IMR-90 (cell line): ENCODE results near the gene ADAMTS14. TPM values are rescaled to one million over a fixed set of nuclear protein-coding genes. Genes with fewer than 3 reads are reported as not detected.

ENCODE experiments used
- ATAC-seq: fragments of 200-7000 bp; cut with Tn5 transposase; 2 replicates; pipeline ENCODE4 v1.9.1; 2020; ENCODE audit warnings: low read depth, mild to moderate bottlenecking, moderate library complexity
- BruUV-seq: library from RNA; stranded (reverse); fragments of 400-500 nt; replicated peaks from 2 replicates; lab custom pipeline; 2021; lab: Mats Ljungman, UMichigan
- CTCF ChIA-PET: fragments of 300-600 bp; formaldehyde crosslinking; extraction: SDS; loops from one replicate; lab custom pipeline; 2021; ENCODE audit warnings: antibody characterized with exemption; lab: Yijun Ruan, JAX
- POLR2A ChIA-PET: fragments of 300-600 bp; sonication (Branson Sonifier 250); formaldehyde crosslinking; loops from one replicate; lab custom pipeline; 2022; ENCODE audit warnings: antibody characterized with exemption; ENCODE audit not compliant: unreplicated experiment; lab: Charles Lee
- DNase-seq: peaks from one replicate; pipeline ENCODE4 v3.0.0; 2013
- H2AFZ ChIP-seq: replicated peaks from 2 replicates; pipeline ENCODE3; 2013; ENCODE audit warnings: low read length, mild to moderate bottlenecking; ENCODE audit not compliant: poor library complexity
- H2AK5ac ChIP-seq: 2 replicates; pipeline ENCODE4 v1.6.1; 2013; ENCODE audit warnings: low read depth, low read length, inconsistent platforms
- H2AK9ac ChIP-seq: replicated peaks from 2 replicates; pipeline ENCODE3; 2013; ENCODE audit warnings: mild to moderate bottlenecking, low read depth, low read length, moderate library complexity; ENCODE audit not compliant: poor library complexity
- H2BK120ac ChIP-seq: 2 replicates; pipeline ENCODE4 v1.6.1; 2013; ENCODE audit warnings: low read depth, low read length, inconsistent platforms
- H2BK15ac ChIP-seq: 3 replicates; pipeline ENCODE4 v1.6.1; 2013; ENCODE audit warnings: low read depth, low read length, inconsistent platforms
- H2BK20ac ChIP-seq: 2 replicates; pipeline ENCODE4 v1.6.1; 2013; ENCODE audit warnings: low read depth, mild to moderate bottlenecking, inconsistent platforms, low read length, moderate library complexity
- H2BK5ac ChIP-seq: 2 replicates; pipeline ENCODE4 v1.6.1; 2013; ENCODE audit warnings: mild to moderate bottlenecking, low read depth, low read length, inconsistent platforms; ENCODE audit not compliant: poor library complexity, severe bottlenecking
- H3K14ac ChIP-seq: replicated peaks from 2 replicates; pipeline ENCODE4 v1.6.1; 2013; ENCODE audit warnings: low read depth, low read length, inconsistent platforms
- H3K18ac ChIP-seq: 2 replicates; pipeline ENCODE4 v1.6.1; 2013; ENCODE audit warnings: low read depth, low read length, control low read depth
- H3K23ac ChIP-seq: 2 replicates; pipeline ENCODE4 v1.6.1; 2013; ENCODE audit warnings: low read depth, low read length, inconsistent platforms
- H3K27ac ChIP-seq: 2 replicates; pipeline ENCODE4 v1.5.1; 2013; ENCODE audit warnings: mild to moderate bottlenecking, control low read depth, low read length; ENCODE audit not compliant: insufficient read depth
- H3K27me3 ChIP-seq: 2 replicates; pipeline ENCODE4 v1.6.1; 2013; ENCODE audit warnings: low read length; ENCODE audit not compliant: control insufficient read depth, insufficient read depth
- H3K36me3 ChIP-seq: 2 replicates; pipeline ENCODE4 v1.6.1; 2013; ENCODE audit warnings: low read length, mixed read lengths; ENCODE audit not compliant: control insufficient read depth, insufficient read depth
- H3K4ac ChIP-seq: 2 replicates; pipeline ENCODE4 v1.6.1; 2013; ENCODE audit warnings: low read depth, low read length, inconsistent platforms
- H3K4me1 ChIP-seq: 2 replicates; pipeline ENCODE4 v1.6.1; 2013; ENCODE audit warnings: low read length, mixed read lengths; ENCODE audit not compliant: control insufficient read depth, insufficient read depth
- H3K4me2 ChIP-seq: 2 replicates; pipeline ENCODE4 v1.6.1; 2013; ENCODE audit warnings: low read depth, mild to moderate bottlenecking, control low read depth, low read length, moderate library complexity
- H3K4me3 ChIP-seq: 2 replicates; pipeline ENCODE4 v1.5.1; 2013; ENCODE audit warnings: low read depth, mild to moderate bottlenecking, control low read depth, low read length, moderate library complexity; ENCODE audit not compliant: insufficient read depth
- H3K56ac ChIP-seq: 2 replicates; pipeline ENCODE4 v1.6.1; 2013; ENCODE audit warnings: low read length, inconsistent platforms; ENCODE audit not compliant: insufficient read depth; ENCODE audit errors: extremely low read depth
- H3K79me1 ChIP-seq, 2 experiments: 2 replicates each; pipeline ENCODE4 v1.6.1; 2013; ENCODE audit warnings: low read length in 2 of 2, inconsistent platforms in 1 of 2, low read depth in 1 of 2
- H3K9ac ChIP-seq: 2 replicates; pipeline ENCODE4 v1.6.1; 2013; ENCODE audit warnings: low read depth, low read length, control low read depth
- H3K9me1 ChIP-seq: 2 replicates; pipeline ENCODE4 v1.6.1; 2013; ENCODE audit warnings: low read length, inconsistent platforms; ENCODE audit not compliant: insufficient read depth
- H3K9me3 ChIP-seq: 2 replicates; pipeline ENCODE4 v1.6.1; 2013; ENCODE audit warnings: low read length; ENCODE audit not compliant: control insufficient read depth, insufficient read depth
- H4K20me1 ChIP-seq: 2 replicates; pipeline ENCODE4 v1.6.1; 2013; ENCODE audit warnings: low read length, inconsistent platforms; ENCODE audit not compliant: insufficient read depth
- H4K5ac ChIP-seq: 2 replicates; pipeline ENCODE4 v1.6.1; 2013; ENCODE audit warnings: mild to moderate bottlenecking, low read depth, low read length, control low read depth
- H4K8ac ChIP-seq, 2 experiments: 2 replicates each; pipeline ENCODE4 v1.6.1; 2013; ENCODE audit warnings: low read depth in 2 of 2, low read length in 2 of 2, control low read depth in 1 of 2, inconsistent platforms in 1 of 2
- H4K91ac ChIP-seq: 2 replicates; pipeline ENCODE4 v1.6.1; 2013; ENCODE audit warnings: low read depth, low read length, inconsistent platforms; ENCODE audit not compliant: insufficient read depth
- BHLHE40 ChIP-seq: fragments of 150-350 bp; IDR thresholded peaks from 2 replicates; pipeline ENCODE4 v1.6.1; 2016; ENCODE audit warnings: mild to moderate bottlenecking, low read depth, low read length
- CEBPB ChIP-seq: IDR thresholded peaks from 2 replicates; pipeline ENCODE4 v1.6.1; 2012; ENCODE audit warnings: low read depth, low read length, improper control_type of control experiment
- CTCF ChIP-seq: conservative IDR thresholded peaks from 2 replicates; pipeline ENCODE4 v1.5.1; 2012; ENCODE audit warnings: mild to moderate bottlenecking, low read depth, low read length, improper control_type of control experiment
- FOS ChIP-seq: fragments of 150-350 bp; IDR thresholded peaks from 2 replicates; pipeline ENCODE4 v1.6.1; 2016; ENCODE audit warnings: low read depth, low read length
- MAFK ChIP-seq: IDR thresholded peaks from 2 replicates; pipeline ENCODE4 v1.6.1; 2012; ENCODE audit warnings: low read depth, low read length, improper control_type of control experiment
- MAZ ChIP-seq: IDR thresholded peaks from 2 replicates; pipeline ENCODE4 v1.6.1; 2012; ENCODE audit warnings: low read depth, mild to moderate bottlenecking, low read length, improper control_type of control experiment, moderate library complexity, borderline replicate concordance
- MXI1 ChIP-seq: IDR thresholded peaks from 2 replicates; pipeline ENCODE4 v1.6.1; 2012; ENCODE audit warnings: low read depth, mild to moderate bottlenecking, low read length, moderate library complexity, borderline replicate concordance
- NFE2L2 ChIP-seq: fragments of 150-350 bp; IDR thresholded peaks from 2 replicates; pipeline ENCODE4 v1.6.1; 2016; ENCODE audit warnings: low read depth, mild to moderate bottlenecking, low read length
- POLR2A ChIP-seq: IDR thresholded peaks from 2 replicates; pipeline ENCODE4 v1.6.1; 2012; ENCODE audit warnings: mild to moderate bottlenecking, low read depth, low read length
- RAD21 ChIP-seq: IDR thresholded peaks from 2 replicates; pipeline ENCODE4 v1.6.1; 2012; ENCODE audit warnings: low read length, improper control_type of control experiment
- RCOR1 ChIP-seq: IDR thresholded peaks from 2 replicates; pipeline ENCODE4 v1.6.1; 2012; ENCODE audit warnings: mild to moderate bottlenecking, low read length, improper control_type of control experiment; ENCODE audit not compliant: insufficient replicate concordance
- RFX5 ChIP-seq: IDR thresholded peaks from 2 replicates; pipeline ENCODE4 v1.8.0; 2012; ENCODE audit warnings: low read depth, mild to moderate bottlenecking, low read length, moderate library complexity
- SMC3 ChIP-seq: fragments of 150-350 bp; IDR thresholded peaks from 2 replicates; pipeline ENCODE4 v1.6.1; 2016; ENCODE audit warnings: low read depth, mild to moderate bottlenecking, antibody characterized with exemption, low read length, moderate library complexity
- WGBS, 2 experiments: methylation state at CpG; one replicate each; pipeline versions ENCODE4 v1.1.5 to v1.1.7; 2013; ENCODE audit warnings: missing lambda C conversion rate in 2 of 2; ENCODE audit not compliant: insufficient read length in 1 of 2; ENCODE audit errors: extremely low coverage in 2 of 2; 5-methylcytosine and 5-hydroxymethylcytosine counted together
- dilution Hi-C: fragments of 300-500 bp; cut with HindIII; formaldehyde crosslinking; loops from one replicate; pipeline ENCODE4 v1.14.3; 2018; ENCODE audit warnings: low sequenced_read_pairs; ENCODE audit not compliant: unreplicated experiment
- in situ Hi-C: fragments of 300-500 bp; cut with MboI; formaldehyde crosslinking; loops from 3 replicates; pipeline ENCODE4 v1.14.3; 2019; ENCODE audit warnings: low sequenced_read_pairs, inconsistent platforms, mixed read lengths
- intact Hi-C: fragments of 100-400 bp; cut with micrococcal nuclease; formaldehyde crosslinking; loops from 2 replicates; pipeline ENCODE4 v1.10.0; 2022
- polyA plus RNA-seq, 3 experiments: library from polyadenylated mRNA; depleted of rRNA; stranded (reverse); fragments of >200 nt; gene quantifications; 2 replicates each; pipeline ENCODE4 v1.2.3, GENCODE V29; 2012; ENCODE audit warnings: low replicate concordance in 1 of 3
- total RNA-seq: library from RNA; depleted of rRNA; stranded (reverse); fragments of >200 nt; gene quantifications from 2 replicates; pipeline ENCODE4 v1.2.3, GENCODE V29; 2012
- TF ChIP-seq, protein P1 (sequence below): fragments of 150-350 bp; IDR thresholded peaks from 2 replicates; pipeline ENCODE4 v1.6.1; 2017; ENCODE audit warnings: mild to moderate bottlenecking, antibody characterized with exemption, low read length, low read depth
- TF ChIP-seq, protein P2 (sequence below): fragments of 150-350 bp; IDR thresholded peaks from 2 replicates; pipeline ENCODE4 v1.6.1; 2016; ENCODE audit warnings: low read depth, mild to moderate bottlenecking, low read length, moderate library complexity, borderline replicate concordance

The ADAMTS14 gene
- total and polyA plus RNA-seq, 2 of the 4 experiments (the other 2 are of a cell fraction): under 0.01 to 0.31 TPM

- dilution Hi-C loops (no loop called here), in situ Hi-C loops (no loop called here), intact Hi-C loops (no loop called here)
- DNase-seq (no peak), ATAC-seq (no peak)
- Histone ChIP-seq H2BK15ac (no peak overlapping the region), H3K23ac (no peak overlapping the region), H3K36me3 (no peaks in the 10 kb centered on the region), H3K9ac (no peak overlapping the region), H2BK5ac (no peak overlapping the region), H2AK5ac (no peak overlapping the region), H2BK20ac (no peak overlapping the region), H3K4ac (no peak overlapping the region), H3K4me1 (peaks cover 2% of the 10 kb centered on the region; the same call in 1 of the 2 replicates), H4K5ac (no peak overlapping the region), H4K20me1 (no peaks in the 10 kb centered on the region; the same call in 1 of the 2 replicates), H4K91ac (no peak overlapping the region), H2AFZ (no peak overlapping the region), H3K9me1 (peaks cover 4% of the 10 kb centered on the region; the same call in 1 of the 2 replicates), H2BK120ac (no peak overlapping the region), H3K4me3 (no peak overlapping the region), H3K56ac (no peak overlapping the region), H3K9me3 (no peaks in the 10 kb centered on the region), H3K4me2 (no peak overlapping the region), H3K18ac (no peak overlapping the region), H3K79me1 (no peaks in the 10 kb centered on the region), H3K27ac (no peak overlapping the region), H3K27me3 (peaks cover 7% of the 10 kb centered on the region), H2AK9ac (no peak overlapping the region), H4K8ac (no peak overlapping the region), H3K14ac (no peak overlapping the region)
- no TSS peak for BruUV-seq
- no CpG with 5 or more reads among the region's 3 CpGs for WGBS, 2 experiments
- CTCF ChIA-PET: interaction anchor here (0.6 kb wide), 1 partner anchor 14 kb away, joined by 3 read pairs; no protein-coding TSS in a partner anchor
- TF ChIP-seq, protein P1, sequence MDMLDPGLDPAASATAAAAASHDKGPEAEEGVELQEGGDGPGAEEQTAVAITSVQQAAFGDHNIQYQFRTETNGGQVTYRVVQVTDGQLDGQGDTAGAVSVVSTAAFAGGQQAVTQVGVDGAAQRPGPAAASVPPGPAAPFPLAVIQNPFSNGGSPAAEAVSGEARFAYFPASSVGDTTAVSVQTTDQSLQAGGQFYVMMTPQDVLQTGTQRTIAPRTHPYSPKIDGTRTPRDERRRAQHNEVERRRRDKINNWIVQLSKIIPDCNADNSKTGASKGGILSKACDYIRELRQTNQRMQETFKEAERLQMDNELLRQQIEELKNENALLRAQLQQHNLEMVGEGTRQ: no peak
- TF ChIP-seq BHLHE40 (no peak), MXI1 (no peak), CTCF (no peak), RAD21 (no peak), FOS (no peak), RFX5 (no peak), CEBPB (no peak), SMC3 (no peak), MAFK (no peak), NFE2L2 (no peak), RCOR1 (no peak), MAZ (no peak), POLR2A (no peak)
- TF ChIP-seq, protein P2, sequence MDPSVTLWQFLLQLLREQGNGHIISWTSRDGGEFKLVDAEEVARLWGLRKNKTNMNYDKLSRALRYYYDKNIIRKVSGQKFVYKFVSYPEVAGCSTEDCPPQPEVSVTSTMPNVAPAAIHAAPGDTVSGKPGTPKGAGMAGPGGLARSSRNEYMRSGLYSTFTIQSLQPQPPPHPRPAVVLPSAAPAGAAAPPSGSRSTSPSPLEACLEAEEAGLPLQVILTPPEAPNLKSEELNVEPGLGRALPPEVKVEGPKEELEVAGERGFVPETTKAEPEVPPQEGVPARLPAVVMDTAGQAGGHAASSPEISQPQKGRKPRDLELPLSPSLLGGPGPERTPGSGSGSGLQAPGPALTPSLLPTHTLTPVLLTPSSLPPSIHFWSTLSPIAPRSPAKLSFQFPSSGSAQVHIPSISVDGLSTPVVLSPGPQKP: no peak
- POLR2A ChIA-PET: no interaction called here
Observed at GRCh38 chr10:70678757-70679489, 6.6 kb downstream of the ADAMTS14 start.
